ENCODE results near the gene LIN9. TPM values are rescaled to one million over a fixed set of nuclear protein-coding genes. Genes with fewer than 3 reads are reported as not detected.

Gene LIN9
- total and polyA plus RNA-seq, 2 of the 13 experiments (the other 11 are each of a cell fraction or from before 2014, with no cell fraction given), result 3.0 to 10.0 TPM

DNA sequence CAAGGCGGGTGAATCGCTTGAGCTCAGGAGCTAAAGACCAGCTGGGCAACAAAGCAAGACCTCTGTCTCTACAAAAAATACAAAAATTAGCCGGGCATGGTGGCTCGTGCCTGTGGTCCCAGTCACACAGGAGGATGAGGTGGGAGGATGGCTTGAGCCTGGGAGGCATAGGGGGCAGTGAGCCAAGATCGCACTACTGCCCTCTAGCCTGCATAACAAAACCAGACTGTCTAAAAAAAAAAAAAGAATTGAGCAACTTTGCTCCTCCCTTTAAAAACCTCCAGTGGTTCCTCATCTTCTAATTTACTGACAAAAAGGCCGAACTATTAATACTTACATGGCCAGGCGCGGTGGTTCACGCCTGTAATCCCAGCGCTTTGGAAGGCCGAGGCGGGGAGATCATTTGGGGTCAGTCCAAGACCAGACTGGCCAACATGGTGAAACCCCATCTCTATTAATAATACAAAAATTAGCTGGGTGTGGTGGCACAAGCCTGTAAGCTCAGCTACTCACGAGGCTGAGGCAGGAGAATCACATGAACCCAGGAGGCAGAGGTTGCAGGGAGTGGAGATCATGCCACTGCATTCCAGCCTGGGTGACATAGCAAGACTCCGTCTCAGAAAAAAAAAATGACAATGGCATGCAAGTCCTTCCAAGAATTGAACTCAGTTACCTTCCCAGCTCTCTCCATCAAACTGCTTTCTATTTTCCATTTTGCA is 126.8 kb downstream of the LIN9 start (continued):
- TF ChIP-seq, protein P1, sequence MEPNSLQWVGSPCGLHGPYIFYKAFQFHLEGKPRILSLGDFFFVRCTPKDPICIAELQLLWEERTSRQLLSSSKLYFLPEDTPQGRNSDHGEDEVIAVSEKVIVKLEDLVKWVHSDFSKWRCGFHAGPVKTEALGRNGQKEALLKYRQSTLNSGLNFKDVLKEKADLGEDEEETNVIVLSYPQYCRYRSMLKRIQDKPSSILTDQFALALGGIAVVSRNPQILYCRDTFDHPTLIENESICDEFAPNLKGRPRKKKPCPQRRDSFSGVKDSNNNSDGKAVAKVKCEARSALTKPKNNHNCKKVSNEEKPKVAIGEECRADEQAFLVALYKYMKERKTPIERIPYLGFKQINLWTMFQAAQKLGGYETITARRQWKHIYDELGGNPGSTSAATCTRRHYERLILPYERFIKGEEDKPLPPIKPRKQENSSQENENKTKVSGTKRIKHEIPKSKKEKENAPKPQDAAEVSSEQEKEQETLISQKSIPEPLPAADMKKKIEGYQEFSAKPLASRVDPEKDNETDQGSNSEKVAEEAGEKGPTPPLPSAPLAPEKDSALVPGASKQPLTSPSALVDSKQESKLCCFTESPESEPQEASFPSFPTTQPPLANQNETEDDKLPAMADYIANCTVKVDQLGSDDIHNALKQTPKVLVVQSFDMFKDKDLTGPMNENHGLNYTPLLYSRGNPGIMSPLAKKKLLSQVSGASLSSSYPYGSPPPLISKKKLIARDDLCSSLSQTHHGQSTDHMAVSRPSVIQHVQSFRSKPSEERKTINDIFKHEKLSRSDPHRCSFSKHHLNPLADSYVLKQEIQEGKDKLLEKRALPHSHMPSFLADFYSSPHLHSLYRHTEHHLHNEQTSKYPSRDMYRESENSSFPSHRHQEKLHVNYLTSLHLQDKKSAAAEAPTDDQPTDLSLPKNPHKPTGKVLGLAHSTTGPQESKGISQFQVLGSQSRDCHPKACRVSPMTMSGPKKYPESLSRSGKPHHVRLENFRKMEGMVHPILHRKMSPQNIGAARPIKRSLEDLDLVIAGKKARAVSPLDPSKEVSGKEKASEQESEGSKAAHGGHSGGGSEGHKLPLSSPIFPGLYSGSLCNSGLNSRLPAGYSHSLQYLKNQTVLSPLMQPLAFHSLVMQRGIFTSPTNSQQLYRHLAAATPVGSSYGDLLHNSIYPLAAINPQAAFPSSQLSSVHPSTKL (CRISPR knock-in tag; IDR thresholded peaks at IDR 0.05), result 0 out of 2 replicates have a peak, but pooled peaks have one; percentile 15
- TF ChIP-seq ZNF263 (CRISPR knock-in tag; IDR thresholded peaks at IDR 0.05) (peak; percentile 94), ZFP1 (CRISPR knock-in tag; IDR thresholded peaks at IDR 0.05) (no peak), SAP130 (CRISPR knock-in tag; IDR thresholded peaks at IDR 0.05; ENCODE audit: low read depth) (peak; percentile 27; the same call in 1 of the 2 replicates), ZFP37 (CRISPR knock-in tag; IDR thresholded peaks at IDR 0.05; ENCODE audit: borderline replicate concordance) (no peak), NFYC (CRISPR knock-in tag; IDR thresholded peaks at IDR 0.05) (no peak)
- TF ChIP-seq, protein P2, sequence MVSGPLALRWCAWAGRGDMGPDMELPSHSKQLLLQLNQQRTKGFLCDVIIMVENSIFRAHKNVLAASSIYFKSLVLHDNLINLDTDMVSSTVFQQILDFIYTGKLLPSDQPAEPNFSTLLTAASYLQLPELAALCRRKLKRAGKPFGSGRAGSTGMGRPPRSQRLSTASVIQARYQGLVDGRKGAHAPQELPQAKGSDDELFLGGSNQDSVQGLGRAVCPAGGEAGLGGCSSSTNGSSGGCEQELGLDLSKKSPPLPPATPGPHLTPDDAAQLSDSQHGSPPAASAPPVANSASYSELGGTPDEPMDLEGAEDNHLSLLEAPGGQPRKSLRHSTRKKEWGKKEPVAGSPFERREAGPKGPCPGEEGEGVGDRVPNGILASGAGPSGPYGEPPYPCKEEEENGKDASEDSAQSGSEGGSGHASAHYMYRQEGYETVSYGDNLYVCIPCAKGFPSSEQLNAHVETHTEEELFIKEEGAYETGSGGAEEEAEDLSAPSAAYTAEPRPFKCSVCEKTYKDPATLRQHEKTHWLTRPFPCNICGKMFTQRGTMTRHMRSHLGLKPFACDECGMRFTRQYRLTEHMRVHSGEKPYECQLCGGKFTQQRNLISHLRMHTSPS (CRISPR knock-in tag; IDR thresholded peaks at IDR 0.05; ENCODE audit: low read depth), result no peak
- TF ChIP-seq, protein P3, sequence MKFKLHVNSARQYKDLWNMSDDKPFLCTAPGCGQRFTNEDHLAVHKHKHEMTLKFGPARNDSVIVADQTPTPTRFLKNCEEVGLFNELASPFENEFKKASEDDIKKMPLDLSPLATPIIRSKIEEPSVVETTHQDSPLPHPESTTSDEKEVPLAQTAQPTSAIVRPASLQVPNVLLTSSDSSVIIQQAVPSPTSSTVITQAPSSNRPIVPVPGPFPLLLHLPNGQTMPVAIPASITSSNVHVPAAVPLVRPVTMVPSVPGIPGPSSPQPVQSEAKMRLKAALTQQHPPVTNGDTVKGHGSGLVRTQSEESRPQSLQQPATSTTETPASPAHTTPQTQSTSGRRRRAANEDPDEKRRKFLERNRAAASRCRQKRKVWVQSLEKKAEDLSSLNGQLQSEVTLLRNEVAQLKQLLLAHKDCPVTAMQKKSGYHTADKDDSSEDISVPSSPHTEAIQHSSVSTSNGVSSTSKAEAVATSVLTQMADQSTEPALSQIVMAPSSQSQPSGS (CRISPR knock-in tag; IDR thresholded peaks at IDR 0.05), result 0 out of 2 replicates have a peak, but pooled peaks have one; percentile 18

Other genes with a start within 250 kb of the LIN9 start
- gene H3-3A, start 246.4 kb downstream of the LIN9 start, total RNA-seq (2016; rRNA removed; fragmentation: Illumina TruSeq; extraction: Trizol), result 221 and 312 TPM in 2 replicates
- gene H3-3A, start 246.4 kb downstream of the LIN9 start, polyA plus RNA-seq (2011; rRNA removed), result 244 and 320 TPM in 2 replicates
- 39.3 and 59.0 TPM in 2 replicates for gene ACBD3, start 122.4 kb downstream of the LIN9 start, total RNA-seq (2016; rRNA removed; fragmentation: Illumina TruSeq; extraction: Trizol)
- 19.4 and 24.3 TPM in 2 replicates for gene ACBD3, start 122.4 kb downstream of the LIN9 start, polyA plus RNA-seq (2011; rRNA removed)
- 7.6 and 8.6 TPM in 2 replicates for gene MIXL1, start 85.5 kb downstream of the LIN9 start, total RNA-seq (2016; rRNA removed; fragmentation: Illumina TruSeq; extraction: Trizol)
- gene MIXL1, start 85.5 kb downstream of the LIN9 start, polyA plus RNA-seq (2011; rRNA removed), result 12.5 and 18.5 TPM in 2 replicates
- 85.2 and 125 TPM in 2 replicates for gene PARP1, start 98.9 kb upstream of the LIN9 start, total RNA-seq (2016; rRNA removed; fragmentation: Illumina TruSeq; extraction: Trizol)
- gene PARP1, start 98.9 kb upstream of the LIN9 start, polyA plus RNA-seq (2011; rRNA removed), result 49.0 and 50.1 TPM in 2 replicates
- gene STUM, start 239.6 kb upstream of the LIN9 start, total RNA-seq (2016; rRNA removed; fragmentation: Illumina TruSeq; extraction: Trizol), result not detected in 2 replicates
- not detected in 2 replicates for gene STUM, start 239.6 kb upstream of the LIN9 start, polyA plus RNA-seq (2011; rRNA removed)